Measurements from ENCODE around the gene CTSW. TPM values are rescaled to one million over a fixed set of nuclear protein-coding genes. Genes with fewer than 3 reads are reported as not detected.

Gene CTSW
- total RNA-seq, 1 donor from 2014 or later, result not detected

GRCh38 chr11:65869643-65870306, 9.9 kb upstream of the CTSW start:
- no peak for FAIRE-seq
- no peak for DNase-seq (ENCODE audit: low read depth)
- Histone ChIP-seq H3K36me3 (ENCODE audit: control insufficient read depth, insufficient read depth, low read length) (peaks cover 13% of the 10 kb centered on the region), H3K4me3 (ENCODE audit: low read depth, low read length) (no peak overlapping the region), H3K27me3 (ENCODE audit: control insufficient read depth, insufficient read depth, low read length) (no peaks in the 10 kb centered on the region)
- TF ChIP-seq, protein P1, sequence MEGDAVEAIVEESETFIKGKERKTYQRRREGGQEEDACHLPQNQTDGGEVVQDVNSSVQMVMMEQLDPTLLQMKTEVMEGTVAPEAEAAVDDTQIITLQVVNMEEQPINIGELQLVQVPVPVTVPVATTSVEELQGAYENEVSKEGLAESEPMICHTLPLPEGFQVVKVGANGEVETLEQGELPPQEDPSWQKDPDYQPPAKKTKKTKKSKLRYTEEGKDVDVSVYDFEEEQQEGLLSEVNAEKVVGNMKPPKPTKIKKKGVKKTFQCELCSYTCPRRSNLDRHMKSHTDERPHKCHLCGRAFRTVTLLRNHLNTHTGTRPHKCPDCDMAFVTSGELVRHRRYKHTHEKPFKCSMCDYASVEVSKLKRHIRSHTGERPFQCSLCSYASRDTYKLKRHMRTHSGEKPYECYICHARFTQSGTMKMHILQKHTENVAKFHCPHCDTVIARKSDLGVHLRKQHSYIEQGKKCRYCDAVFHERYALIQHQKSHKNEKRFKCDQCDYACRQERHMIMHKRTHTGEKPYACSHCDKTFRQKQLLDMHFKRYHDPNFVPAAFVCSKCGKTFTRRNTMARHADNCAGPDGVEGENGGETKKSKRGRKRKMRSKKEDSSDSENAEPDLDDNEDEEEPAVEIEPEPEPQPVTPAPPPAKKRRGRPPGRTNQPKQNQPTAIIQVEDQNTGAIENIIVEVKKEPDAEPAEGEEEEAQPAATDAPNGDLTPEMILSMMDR (IDR thresholded peaks at IDR 0.05; ENCODE audit: insufficient read depth, low read length, severe bottlenecking), result no peak

- TF ChIP-seq, protein P1 (IDR thresholded peaks at IDR 0.05; ENCODE audit: insufficient read depth, low read length, severe bottlenecking), result no peak
- FAIRE-seq, result no peak
- H3K36me3 ChIP-seq (ENCODE audit: control insufficient read depth, insufficient read depth, low read length), result peaks cover 9% of the 10 kb centered on the region
These were observed 9.4 kb upstream of the CTSW start for GRCh38 chr11:65870307-65870658.

GRCh38 chr11:65870706-65871681, 8.6 kb upstream of the CTSW start:
- Histone ChIP-seq H3K4me3 (ENCODE audit: low read depth, low read length) (no peak overlapping the region), H3K27me3 (ENCODE audit: control insufficient read depth, insufficient read depth, low read length) (no peaks in the 10 kb centered on the region), H3K36me3 (ENCODE audit: control insufficient read depth, insufficient read depth, low read length) (peaks cover 4% of the 10 kb centered on the region)
- TF ChIP-seq, protein P1 (IDR thresholded peaks at IDR 0.05; ENCODE audit: insufficient read depth, low read length, severe bottlenecking), result no peak
- FAIRE-seq (no peak), DNase-seq (ENCODE audit: low read depth) (no peak)

More at GRCh38 chr11:65870307-65870658, 9.4 kb upstream of the CTSW start:
- DNase-seq (ENCODE audit: low read depth), result no peak
- H3K4me3 ChIP-seq (ENCODE audit: low read depth, low read length), result no peak overlapping the region
- H3K27me3 ChIP-seq (ENCODE audit: control insufficient read depth, insufficient read depth, low read length), result no peaks in the 10 kb centered on the region

GRCh38 chr11:65871811-65872548, 7.7 kb upstream of the CTSW start:
- DNase-seq (ENCODE audit: low read depth) (no peak), FAIRE-seq (no peak)
- TF ChIP-seq, protein P1 (IDR thresholded peaks at IDR 0.05; ENCODE audit: insufficient read depth, low read length, severe bottlenecking), result peak; percentile 5
- Histone ChIP-seq H3K27me3 (ENCODE audit: control insufficient read depth, insufficient read depth, low read length) (no peaks in the 10 kb centered on the region), H3K36me3 (ENCODE audit: control insufficient read depth, insufficient read depth, low read length) (peaks cover under 1% of the 10 kb centered on the region), H3K4me3 (ENCODE audit: low read depth, low read length) (peak overlapping the region; percentile 65)

DNA sequence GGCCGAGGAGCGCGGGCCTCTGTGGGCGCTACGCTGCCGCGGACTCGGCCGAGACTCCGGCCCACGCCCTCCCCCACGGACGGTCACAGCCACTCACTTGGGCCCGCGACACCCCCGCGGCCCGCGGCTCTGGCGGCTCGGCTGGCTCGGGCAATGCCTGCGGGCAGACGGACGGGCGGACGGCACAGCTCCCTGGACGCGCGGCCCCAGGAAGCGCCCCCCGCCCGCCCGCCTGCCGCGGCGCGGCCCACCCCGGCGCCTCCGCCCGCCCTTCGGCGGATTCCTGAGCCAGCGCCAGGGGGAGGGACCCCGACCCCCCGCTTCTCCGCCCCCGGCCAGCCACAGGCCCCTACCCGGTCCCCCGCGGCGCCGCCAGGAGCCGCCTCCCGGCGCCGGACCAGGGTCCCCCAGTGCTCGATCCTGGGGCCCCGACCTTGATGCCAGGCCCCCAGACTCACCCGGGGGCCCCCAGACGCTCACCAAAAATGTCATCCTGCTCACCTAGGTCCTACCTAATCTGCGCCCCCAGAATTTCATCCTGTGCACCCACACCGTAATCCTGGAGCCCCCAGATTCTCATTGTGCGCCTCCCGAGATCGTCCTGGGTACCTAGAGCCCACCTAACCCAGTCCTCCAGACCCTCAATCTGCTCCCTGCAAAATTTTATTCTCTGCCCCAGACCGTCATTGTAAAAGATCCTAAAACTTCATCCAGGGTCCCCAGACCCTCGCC, 6.9 kb upstream of the CTSW start, which contains the start of gene EFEMP2:
EFEMP2 (minus strand) TSS at position 215 of the 732 bp plus-strand sequence. CDS start 446 bp downstream, outside the sequence.
- FAIRE-seq, result no peak
- no peaks in the 10 kb centered on the region for H3K36me3 ChIP-seq (ENCODE audit: control insufficient read depth, insufficient read depth, low read length)
- TF ChIP-seq, protein P1 (IDR thresholded peaks at IDR 0.05; ENCODE audit: insufficient read depth, low read length, severe bottlenecking), result no peak
- no peaks in the 10 kb centered on the region for H3K27me3 ChIP-seq (ENCODE audit: control insufficient read depth, insufficient read depth, low read length)
- H3K4me3 ChIP-seq (ENCODE audit: low read depth, low read length), result peak within 1 kb of the TSS; percentile 65
- DNase-seq (ENCODE audit: low read depth), result no peak

Measured in bronchial epithelial cell (primary cell).